GM20000 (cell line): ENCODE results near the gene CDYL2.
"Not testable (repeated sequence)": the region's sequence is repeated elsewhere in the genome, so short reads cannot be mapped to it uniquely, and the experiment has no call there.

Experiments
- DNase-seq: peaks from one replicate; pipeline ENCODE4 v3.0.0; 2012; ENCODE audit warnings: low spot score
- CTCF ChIP-seq: IDR thresholded peaks from 2 replicates; pipeline ENCODE4 v1.5.1; 2012; ENCODE audit warnings: mild to moderate bottlenecking, control low read depth; ENCODE audit errors: extremely low read depth, missing control alignments

CDYL2 gene

GRCh38 chr16:80827007-80827406 lies 22.6 kb upstream of the CDYL2 start:
- TF ChIP-seq CTCF, result no peak
- DNase-seq, result no peak

GRCh38 chr16:80825365-80825758 lies 21.0 kb upstream of the CDYL2 start:
- no peak for DNase-seq
- no peak for TF ChIP-seq CTCF

GRCh38 chr16:80824623-80825364 lies 20.4 kb upstream of the CDYL2 start:
- TF ChIP-seq CTCF, result peak; percentile 69
- peak; percentile 52 for DNase-seq

- DNase-seq, result no peak
- TF ChIP-seq CTCF, result no peak
These were observed 15.6 kb upstream of the CDYL2 start for GRCh38 chr16:80819988-80820387.

GRCh38 chr16:80816356-80816755 lies 12.0 kb upstream of the CDYL2 start:
- no peak for DNase-seq
- no peak for TF ChIP-seq CTCF

GRCh38 chr16:80815278-80815677 lies 10.9 kb upstream of the CDYL2 start:
- DNase-seq, result not testable (repeated sequence)

- no peak for TF ChIP-seq CTCF
- DNase-seq, result no peak
These were observed 8.2 kb upstream of the CDYL2 start for GRCh38 chr16:80812593-80812992.

GRCh38 chr16:80809366-80809765 lies 5.0 kb upstream of the CDYL2 start:
- no peak for TF ChIP-seq CTCF
- no peak for DNase-seq
